Kidney (tissue), 14 donors: ENCODE data around the gene CATSPERD. TPM values are rescaled to one million over a fixed set of nuclear protein-coding genes. Genes with fewer than 3 reads are reported as not detected.

Experiments
- DNase-seq, 5 donors: peaks; one replicate each; pipeline ENCODE4 v3.0.0-alpha.2; 2013 to 2020
- FAIRE-seq: peaks from 2 replicates; lab custom pipeline; 2012; peaks lifted over from hg19 to GRCh38; lab: Jason Lieb, UNC
- H3K27ac ChIP-seq, 2 donors: one replicate each; pipeline ENCODE4 v1.7.0; 2013; ENCODE audit warnings: low read depth in 2 of 2, low read length in 2 of 2, inconsistent platforms in 1 of 2
- H3K27me3 ChIP-seq: one replicate; pipeline ENCODE4 v1.7.1; 2013; ENCODE audit warnings: low read length, inconsistent platforms; ENCODE audit not compliant: control insufficient read depth, insufficient read depth
- H3K36me3 ChIP-seq, 3 donors: one replicate each; pipeline versions ENCODE4 v1.7.0 to v1.7.1; 2013; ENCODE audit warnings: low read length in 3 of 3, control low read depth in 1 of 3, inconsistent platforms in 1 of 3; ENCODE audit not compliant: insufficient read depth in 3 of 3, control insufficient read depth in 2 of 3
- H3K4me1 ChIP-seq, 3 donors: one replicate each; pipeline versions ENCODE4 v1.7.0 to v1.7.1; 2013; ENCODE audit warnings: low read length in 3 of 3, inconsistent platforms in 1 of 3, low read depth in 1 of 3; ENCODE audit not compliant: control insufficient read depth in 2 of 3, insufficient read depth in 2 of 3
- H3K4me3 ChIP-seq, 3 donors: one replicate each; pipeline versions ENCODE4 v1.7.0 to v1.8.1; 2013; ENCODE audit warnings: low read length in 3 of 3, control low read depth in 1 of 3, inconsistent platforms in 1 of 3
- H3K9ac ChIP-seq, 3 donors: one replicate each; pipeline versions ENCODE4 v1.7.0 to v1.7.1; 2013; ENCODE audit warnings: low read length in 3 of 3, control low read depth in 1 of 3, inconsistent platforms in 1 of 3
- H3K9me3 ChIP-seq, 3 donors: one replicate each; pipeline versions ENCODE4 v1.7.0 to v1.7.1; 2013; ENCODE audit warnings: low read length in 3 of 3, control low read depth in 1 of 3, inconsistent platforms in 1 of 3; ENCODE audit not compliant: control insufficient read depth in 2 of 3, insufficient read depth in 1 of 3
- CTCF ChIP-seq: IDR thresholded peaks from 3 replicates; pipeline ENCODE4 v1.5.1; 2012; ENCODE audit warnings: mild to moderate bottlenecking, moderate library complexity, borderline replicate concordance; ENCODE audit not compliant: insufficient read depth; ENCODE audit errors: extremely low read depth
- intact Hi-C: fragments of 100-400 bp; cut with DNase I; formaldehyde crosslinking; loops from one replicate; pipeline ENCODE4 v1.11.1; 2022
- polyA plus RNA-seq: library from polyadenylated mRNA; stranded (reverse); fragments of 350-450 nt; fragmentation: Illumina TruSeq; extraction: RNeasy Lipid Tissue Mini Kit (QIAGEN cat#74804); gene quantifications from one replicate; pipeline ENCODE4 v1.2.3, GENCODE V29; 2014; ENCODE audit warnings: low read depth, low replicate concordance; ENCODE audit not compliant: insufficient read depth
- total RNA-seq: library from RNA; stranded (reverse); fragmentation: NEBNext Ultra II Directional; extraction: Animal tissue kit (Norgen Biotek cat#: 25700); gene quantifications from one replicate; pipeline ENCODE4 v1.2.1, GENCODE V29; 2021
- donor health status: control.
- donor health status: control.
- donor health status: control.
- donor health status: control.
- donor health status: control.
- donor health status: DM: yes; HTN: yes; CAD: no.
- donor health status: Normal renal cell carcinoma (clear cell type).

Gene CATSPERD
- total and polyA plus RNA-seq, 2 donors from 2014 or later: not detected

GRCh38 chr19:5809053-5809452 lies 88.6 kb downstream of the CATSPERD start:
- FAIRE-seq (no peak), DNase-seq (no peak)
- Histone ChIP-seq H3K27ac (no peak overlapping the region), H3K9ac (no peak overlapping the region), H3K4me1 (peaks cover 0 to 2% (median 0%) of the 10 kb centered on the region in 3 donors), H3K36me3 (no peaks in the 10 kb centered on the region), H3K4me3 (no peak overlapping the region), H3K27me3 (no peaks in the 10 kb centered on the region), H3K9me3 (no peaks in the 10 kb centered on the region)
- no peak for TF ChIP-seq CTCF
- intact Hi-C loops: loop anchor here (10.0 kb wide), 1 partner anchor 86 kb away; no protein-coding TSS in a partner anchor

DNA sequence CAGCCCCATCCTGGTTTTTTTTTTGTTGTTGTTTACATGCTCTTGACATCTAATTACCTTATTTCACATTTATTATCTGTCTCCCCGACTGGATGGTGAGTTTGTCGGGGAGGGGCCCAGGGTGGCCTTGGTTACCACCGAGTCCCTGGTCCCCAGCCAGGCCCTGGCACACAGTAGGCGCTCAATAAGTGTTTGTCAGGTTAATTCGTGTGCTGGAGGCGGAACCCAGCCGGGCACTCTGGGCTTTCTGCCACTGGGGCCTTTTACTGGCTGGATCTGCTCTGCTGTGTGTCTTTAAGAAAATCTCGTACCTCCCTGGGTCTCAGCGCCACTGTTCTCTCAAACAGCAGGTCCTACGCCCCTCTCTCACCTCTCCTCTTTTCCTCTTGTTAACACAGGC lies 89.0 kb downstream of the CATSPERD start:
- no peaks in the 10 kb centered on the region for H3K36me3 ChIP-seq
- H3K27ac ChIP-seq: no peak overlapping the region
- no peak overlapping the region for H3K9ac ChIP-seq
- no peaks in the 10 kb centered on the region for H3K27me3 ChIP-seq
- H3K4me1 ChIP-seq: peaks cover 0 to 2% (median 0%) of the 10 kb centered on the region in 3 donors
- DNase-seq: no peak
- intact Hi-C loops: loop anchor here (10.0 kb wide), 1 partner anchor 85 kb away; no protein-coding TSS in a partner anchor
- TF ChIP-seq CTCF: no peak
- no peak overlapping the region for H3K4me3 ChIP-seq
- FAIRE-seq: no peak
- H3K9me3 ChIP-seq: no peaks in the 10 kb centered on the region

DNA sequence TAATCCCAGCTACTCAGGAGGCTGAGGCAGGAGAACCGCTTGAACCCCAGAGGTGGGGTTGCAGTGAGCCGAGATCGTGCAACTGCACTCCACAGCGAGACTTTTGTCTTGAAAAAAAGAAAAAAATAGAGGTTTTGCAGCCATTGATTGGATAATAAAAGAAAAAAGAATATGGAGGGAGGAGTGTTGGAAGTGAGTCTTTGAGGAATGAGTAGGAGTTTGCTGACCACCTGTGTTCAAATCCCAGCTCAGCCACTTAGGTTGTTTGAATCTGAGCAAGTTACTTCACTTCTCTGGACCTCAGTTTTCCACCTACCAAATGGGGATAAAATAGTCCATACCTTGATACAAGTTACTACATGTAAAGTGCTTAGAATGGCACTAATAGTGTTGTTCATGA lies 90.7 kb downstream of the CATSPERD start:
- FAIRE-seq (no peak), DNase-seq (no peak)
- Histone ChIP-seq H3K27ac (no peak overlapping the region), H3K9ac (no peak overlapping the region), H3K9me3 (no peaks in the 10 kb centered on the region), H3K4me1 (no peaks in the 10 kb centered on the region), H3K4me3 (no peak overlapping the region), H3K36me3 (no peaks in the 10 kb centered on the region), H3K27me3 (no peaks in the 10 kb centered on the region)
- no peak for TF ChIP-seq CTCF
- intact Hi-C loops: no loop called here
